Heart left ventricle (tissue), 16 donors: Measurements from ENCODE around the gene TMCO6. TPM values are rescaled to one million over a fixed set of nuclear protein-coding genes. Genes with fewer than 3 reads are reported as not detected.

Experiments used
- ATAC-seq, 4 donors: fragments of 200-7000 bp; cut with Tn5 transposase; one replicate each; pipeline ENCODE4 v1.9.1; 2020 to 2022; ENCODE audit warnings: moderate library complexity in 4 of 4, mild to moderate bottlenecking in 3 of 4, moderate number of reproducible peaks in 1 of 4
- DNase-seq, 5 donors: peaks; one replicate each; pipeline ENCODE4 v3.0.0-alpha.2; 2020
- H3K27ac ChIP-seq, 12 donors: fragments of 200-600 bp; sonication (generic) in 4 of 12; one replicate each; pipeline versions ENCODE4 v1.5.0 to v1.8.0; 2016 to 2022; ENCODE audit warnings: mild to moderate bottlenecking in 2 of 12
- H3K27me3 ChIP-seq, 9 donors: fragments of 200-600 bp; sonication (generic) in 2 of 9; one replicate each; pipeline versions ENCODE4 v1.5.1 to v1.8.0; 2016 to 2022; ENCODE audit warnings: mild to moderate bottlenecking in 3 of 9
- H3K36me3 ChIP-seq, 9 donors: fragments of 200-600 bp; sonication (generic) in 2 of 9; one replicate each; pipeline versions ENCODE4 v1.5.0 to v1.8.0; 2018 to 2022; ENCODE audit warnings: mild to moderate bottlenecking in 2 of 9
- H3K4me1 ChIP-seq, 12 donors: fragments of 200-600 bp; sonication (generic) in 4 of 12; one replicate each; pipeline versions ENCODE4 v1.5.0 to v1.8.0; 2016 to 2022; ENCODE audit warnings: mild to moderate bottlenecking in 3 of 12
- H3K4me3 ChIP-seq, 12 donors: fragments of 200-600 bp; sonication (generic) in 4 of 12; one replicate each; pipeline versions ENCODE4 v1.5.0 to v1.8.0; 2017 to 2022; ENCODE audit warnings: mild to moderate bottlenecking in 9 of 12, moderate library complexity in 4 of 12
- H3K9me3 ChIP-seq, 12 donors: fragments of 200-600 bp; sonication (generic) in 4 of 12; one replicate each; pipeline versions ENCODE4 v1.5.0 to v1.8.0; 2016 to 2022; ENCODE audit warnings: mild to moderate bottlenecking in 1 of 12
- POLR2A ChIP-seq, 2 donors: fragments of 450-650 bp; IDR thresholded peaks; one replicate each; pipeline ENCODE4 v1.6.1; 2017; ENCODE audit warnings: antibody characterized with exemption in 2 of 2, mild to moderate bottlenecking in 2 of 2, moderate library complexity in 2 of 2
- WGBS, 4 donors: extraction: QIAGEN DNeasy Blood & Tissue Kit in 2 of 4; methylation state at CpG; one replicate each; pipeline versions ENCODE4 v1.1.5 to v1.1.7; 2013 to 2018; 5-methylcytosine and 5-hydroxymethylcytosine counted together
- intact Hi-C, 10 donors: fragments of 100-400 bp; cut with DNase I; formaldehyde crosslinking; loops; one replicate each; pipeline versions ENCODE4 v1.11.1 to v1.14.2; 2022
- polyA plus RNA-seq, 2 donors: library from polyadenylated mRNA; stranded (reverse); fragments of 200-250 nt; gene quantifications; one replicate each; pipeline ENCODE4 v1.2.3, GENCODE V29; 2013
- total RNA-seq, 9 donors: library from RNA; depleted of rRNA in 2 of 9; stranded (reverse); fragments of >200 nt in 2 of 9; fragmentation: NEBNext Ultra II Directional in 3 of 9; extraction: Animal tissue kit (Norgen Biotek cat#: 25700) in 3 of 9; gene quantifications; one replicate each; pipeline versions ENCODE4 v1.1.0 to v1.2.4, GENCODE V29; 2016 to 2023
- TF ChIP-seq, protein P1 (sequence below), 12 donors: fragments of 200-600 bp; sonication (generic) in 4 of 12; IDR thresholded peaks; one replicate each; pipeline versions ENCODE4 v1.5.0 to v1.8.0; 2018 to 2022; ENCODE audit warnings: antibody characterized with exemption in 12 of 12, mild to moderate bottlenecking in 5 of 12
- donor health status: ischemic (EF 13 %, LVEDD 7.1; RV severe dilation, severe dysfunction).
- donor health status: healthy with polysubstance abuse.
- donor health status: DM: no; HTN: yes; CAD: no.
- donor health status: DM: no; HTN: no; CAD: no.
- donor health status: ischemic (EF 25% LVEDD 6.9; RV normal size, moderate dysfunction).
- donor health status: ischemic (EF 25% LVEDD 5.7; RV mildly dilated, moderate dysfunction).
- donor health status: healthy.
- donor health status: DM: yes; HTN: yes; CAD: no.
- donor health status: ischemic (EF 35%, LVEDD 5.7; RV mildly dilated, moderate dysfunction).
- donor health status: nonischemic (EF 11% LVEDD 7.7; RV severe dilation, severe dysfunction).
- donor health status: DM: yes; HTN: yes; CAD: no.
- donor health status: PGD.
- donor health status: ischemic (EF 29% LVEDD 5.4; RV normal size, mild dysfunction).
- donor health status: nonischemic (EF 23%, LVEDD 6.1; RV moderate dilation, normal function).

TMCO6 gene
- total and polyA plus RNA-seq, 11 donors, result 2.2 to 11.7 (median 3.9) TPM

DNA sequence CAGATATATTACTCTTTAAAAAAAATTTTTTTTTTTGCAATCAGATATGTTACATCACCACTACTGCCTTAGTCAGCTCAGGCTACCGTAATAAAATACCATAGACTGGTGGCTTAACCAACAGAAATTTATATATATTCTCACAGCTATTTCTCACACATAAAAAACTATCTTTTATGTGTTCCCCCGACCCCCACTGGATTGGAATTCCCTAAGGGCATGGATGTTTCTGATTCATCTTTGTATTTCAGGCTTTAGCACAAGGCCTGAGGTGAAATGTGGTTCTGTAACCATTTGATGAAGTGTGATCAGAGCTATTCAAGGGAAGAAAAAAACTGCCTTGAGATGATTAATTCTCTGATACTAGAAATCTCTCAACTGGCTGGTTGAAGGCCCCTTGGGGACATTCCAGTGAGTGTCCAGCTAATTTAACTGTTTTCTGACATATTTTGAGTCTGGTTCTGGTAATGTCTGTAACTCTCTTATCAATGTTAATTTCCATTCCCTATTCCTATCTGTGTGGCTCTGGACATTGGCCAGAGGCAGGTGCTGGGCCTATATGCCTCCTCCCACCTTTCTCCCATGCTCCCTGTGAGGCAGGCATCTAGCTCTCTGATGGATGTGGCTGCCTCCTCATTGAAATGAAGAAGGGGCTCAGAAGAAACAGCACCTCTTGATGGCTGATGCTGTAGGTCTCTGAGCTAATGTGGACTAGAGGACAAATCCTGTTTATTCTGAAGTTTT, 8.8 kb upstream of the TMCO6 start:
- Histone ChIP-seq H3K9me3 (peaks cover 0 to 7% (median 0%) of the 10 kb centered on the region in 12 donors), H3K27ac (peak overlapping the region in 8 of 12 donors; percentile 11 to 95 (median 72)), H3K36me3 (peaks cover 0 to 3% (median 0%) of the 10 kb centered on the region in 9 donors), H3K27me3 (no peaks in the 10 kb centered on the region), H3K4me3 (peak overlapping the region in 8 of 12 donors; percentile 8 to 67 (median 61)), H3K4me1 (peaks cover 0 to 34% (median 16%) of the 10 kb centered on the region in 12 donors)
- intact Hi-C loops, result loop anchor here in 5 of 10 donors (5.0 to 10.0 kb wide), 3 partner anchors 68 to 256 kb away; partner anchors contain the start of genes ANKHD1 (in 1 of the 5), APBB3 (in 1 of the 5) and SLC35A4 (in 1 of the 5)
- TF ChIP-seq, protein P1, sequence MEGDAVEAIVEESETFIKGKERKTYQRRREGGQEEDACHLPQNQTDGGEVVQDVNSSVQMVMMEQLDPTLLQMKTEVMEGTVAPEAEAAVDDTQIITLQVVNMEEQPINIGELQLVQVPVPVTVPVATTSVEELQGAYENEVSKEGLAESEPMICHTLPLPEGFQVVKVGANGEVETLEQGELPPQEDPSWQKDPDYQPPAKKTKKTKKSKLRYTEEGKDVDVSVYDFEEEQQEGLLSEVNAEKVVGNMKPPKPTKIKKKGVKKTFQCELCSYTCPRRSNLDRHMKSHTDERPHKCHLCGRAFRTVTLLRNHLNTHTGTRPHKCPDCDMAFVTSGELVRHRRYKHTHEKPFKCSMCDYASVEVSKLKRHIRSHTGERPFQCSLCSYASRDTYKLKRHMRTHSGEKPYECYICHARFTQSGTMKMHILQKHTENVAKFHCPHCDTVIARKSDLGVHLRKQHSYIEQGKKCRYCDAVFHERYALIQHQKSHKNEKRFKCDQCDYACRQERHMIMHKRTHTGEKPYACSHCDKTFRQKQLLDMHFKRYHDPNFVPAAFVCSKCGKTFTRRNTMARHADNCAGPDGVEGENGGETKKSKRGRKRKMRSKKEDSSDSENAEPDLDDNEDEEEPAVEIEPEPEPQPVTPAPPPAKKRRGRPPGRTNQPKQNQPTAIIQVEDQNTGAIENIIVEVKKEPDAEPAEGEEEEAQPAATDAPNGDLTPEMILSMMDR (IDR thresholded peaks at IDR 0.05), result no peak
- DNase-seq (no peak), ATAC-seq (no peak)
- WGBS, 4 donors, result 68 to 76% (median 71%) methylated on average over 2 of the region's 2 CpGs

DNA sequence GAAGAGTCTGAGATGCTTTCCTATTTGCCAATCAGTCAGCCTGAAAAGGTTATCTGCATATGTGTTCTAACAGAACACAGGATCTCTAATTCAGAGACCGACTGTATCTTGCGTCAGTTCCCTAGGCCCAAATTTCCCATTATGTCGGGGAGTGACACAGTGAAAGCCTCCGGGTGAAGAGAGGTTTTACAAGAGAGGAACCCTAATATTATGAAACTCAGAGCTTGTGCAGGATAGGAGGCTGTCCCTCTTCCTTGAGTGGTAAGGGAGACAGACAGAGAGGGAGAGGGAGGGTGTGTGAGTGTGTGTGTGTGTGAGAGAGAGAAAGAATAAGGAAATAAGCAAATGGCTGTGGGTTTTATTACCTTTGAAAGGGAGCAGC, 8.2 kb upstream of the TMCO6 start:
- intact Hi-C loops, result loop anchor here in 5 of 10 donors (5.0 to 10.0 kb wide), 3 partner anchors 69 to 256 kb away; partner anchors contain the start of genes ANKHD1 (in 1 of the 5), APBB3 (in 1 of the 5) and SLC35A4 (in 1 of the 5)
- peaks cover 0 to 7% (median 0%) of the 10 kb centered on the region in 12 donors for H3K9me3 ChIP-seq
- H3K36me3 ChIP-seq, result peaks cover 0 to 3% (median 0%) of the 10 kb centered on the region in 9 donors
- H3K27me3 ChIP-seq, result no peaks in the 10 kb centered on the region
- H3K4me3 ChIP-seq, result peak overlapping the region in 9 of 12 donors; percentile 54 to 67 (median 61)
- H3K27ac ChIP-seq, result peak overlapping the region in 7 of 12 donors; percentile 64 to 95 (median 73)
- TF ChIP-seq, protein P1 (IDR thresholded peaks at IDR 0.05), result no peak
- no peak for TF ChIP-seq POLR2A (IDR thresholded peaks at IDR 0.05)
- ATAC-seq (peak in 1 of 4 donors; percentile 37), DNase-seq (no peak)
- H3K4me1 ChIP-seq, result peaks cover 0 to 34% (median 16%) of the 10 kb centered on the region in 12 donors
- 88 to 95% (median 93%) methylated on average over 4 of the region's 4 CpGs for whole genome bisulfite sequencing, 4 donors

DNA sequence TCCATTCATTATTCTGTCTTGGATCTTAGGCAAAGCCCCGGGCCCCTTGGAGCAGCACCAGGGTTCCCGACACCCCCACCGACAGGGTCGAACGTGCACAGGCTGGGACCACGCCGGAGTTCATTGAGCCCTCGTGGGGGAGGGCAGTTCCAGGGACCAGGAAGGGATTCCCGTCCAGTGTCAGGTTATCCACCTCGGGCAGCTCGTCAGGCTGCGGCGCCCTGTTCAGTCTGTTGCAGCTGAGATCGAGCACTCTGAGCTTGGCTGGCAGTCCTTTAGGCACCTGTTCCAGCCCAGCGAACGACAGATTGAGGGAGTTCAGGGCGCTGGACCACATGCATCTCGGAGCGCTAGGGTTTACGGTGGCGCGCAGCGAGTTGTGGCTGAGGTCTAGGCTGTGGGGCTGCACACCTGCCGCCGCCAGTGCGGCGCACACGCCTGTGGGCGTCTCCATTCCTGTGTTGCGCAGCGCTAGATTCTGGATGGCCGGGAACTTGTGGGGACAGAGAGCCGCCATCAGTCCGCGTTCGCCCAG, 7.4 kb upstream of the TMCO6 start:
- peaks cover 0 to 34% (median 16%) of the 10 kb centered on the region in 12 donors for H3K4me1 ChIP-seq
- peak overlapping the region; percentile 32 to 67 (median 57) for H3K4me3 ChIP-seq
- intact Hi-C loops, result loop anchor here in 6 of 10 donors (2.0 to 10.0 kb wide), 5 partner anchors 61 to 257 kb away; partner anchors contain the start of genes APBB3 (in 2 of the 6), SLC35A4 (in 2 of the 6) and ANKHD1 (in 1 of the 6)
- ATAC-seq (peak; percentile 40 to 52 (median 50)), DNase-seq (peak in 2 of 5 donors; percentile 25 to 67)
- WGBS, 4 donors, result 12 to 23% (median 17%) methylated on average over 21 to 36 of the region's 36 CpGs
- H3K36me3 ChIP-seq, result peaks cover 0 to 3% (median 0%) of the 10 kb centered on the region in 9 donors
- H3K27ac ChIP-seq, result peak overlapping the region in 11 of 12 donors; percentile 50 to 95 (median 71)
- no peaks in the 10 kb centered on the region for H3K27me3 ChIP-seq
- peaks cover 0 to 7% (median 0%) of the 10 kb centered on the region in 12 donors for H3K9me3 ChIP-seq
- no peak for TF ChIP-seq POLR2A (IDR thresholded peaks at IDR 0.05)
- TF ChIP-seq, protein P1 (IDR thresholded peaks at IDR 0.05), result no peak
